ENCODE measurements around the gene EDAR. TPM values are rescaled to one million over a fixed set of nuclear protein-coding genes. Genes with fewer than 3 reads are reported as not detected.

The EDAR gene
- total RNA-seq, 4 donors from 2014 or later = not detected

- Histone ChIP-seq H3K4me1 (peaks cover 0 to 3% (median 0%) of the 10 kb centered on the region in 4 donors), H3K4me3 (no peak overlapping the region), H3K27ac (replicated peaks in 1 of 4) (no peak overlapping the region), H3K9me3 (no peaks in the 10 kb centered on the region), H3K36me3 (no peaks in the 10 kb centered on the region), H3K27me3 (no peaks in the 10 kb centered on the region)
- DNase-seq (ENCODE audit: extremely low spot score) = no peak
- intact Hi-C loops (cut with DNase I) = no loop called here
- 91% methylated on average over 14 of the region's 14 CpGs for WGBS
- TF ChIP-seq EP300 (IDR thresholded peaks at IDR 0.05) = no peak
- no peak for TF ChIP-seq POLR2AphosphoS5 (IDR thresholded peaks at IDR 0.05)
- TF ChIP-seq POLR2A (IDR thresholded peaks at IDR 0.05; ENCODE audit: low read depth) = no peak
- TF ChIP-seq, protein P1, sequence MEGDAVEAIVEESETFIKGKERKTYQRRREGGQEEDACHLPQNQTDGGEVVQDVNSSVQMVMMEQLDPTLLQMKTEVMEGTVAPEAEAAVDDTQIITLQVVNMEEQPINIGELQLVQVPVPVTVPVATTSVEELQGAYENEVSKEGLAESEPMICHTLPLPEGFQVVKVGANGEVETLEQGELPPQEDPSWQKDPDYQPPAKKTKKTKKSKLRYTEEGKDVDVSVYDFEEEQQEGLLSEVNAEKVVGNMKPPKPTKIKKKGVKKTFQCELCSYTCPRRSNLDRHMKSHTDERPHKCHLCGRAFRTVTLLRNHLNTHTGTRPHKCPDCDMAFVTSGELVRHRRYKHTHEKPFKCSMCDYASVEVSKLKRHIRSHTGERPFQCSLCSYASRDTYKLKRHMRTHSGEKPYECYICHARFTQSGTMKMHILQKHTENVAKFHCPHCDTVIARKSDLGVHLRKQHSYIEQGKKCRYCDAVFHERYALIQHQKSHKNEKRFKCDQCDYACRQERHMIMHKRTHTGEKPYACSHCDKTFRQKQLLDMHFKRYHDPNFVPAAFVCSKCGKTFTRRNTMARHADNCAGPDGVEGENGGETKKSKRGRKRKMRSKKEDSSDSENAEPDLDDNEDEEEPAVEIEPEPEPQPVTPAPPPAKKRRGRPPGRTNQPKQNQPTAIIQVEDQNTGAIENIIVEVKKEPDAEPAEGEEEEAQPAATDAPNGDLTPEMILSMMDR (IDR thresholded peaks at IDR 0.05) = no peak
Observed at GRCh38 chr2:108934583-108935245, 54.3 kb downstream of the EDAR start.

DNA sequence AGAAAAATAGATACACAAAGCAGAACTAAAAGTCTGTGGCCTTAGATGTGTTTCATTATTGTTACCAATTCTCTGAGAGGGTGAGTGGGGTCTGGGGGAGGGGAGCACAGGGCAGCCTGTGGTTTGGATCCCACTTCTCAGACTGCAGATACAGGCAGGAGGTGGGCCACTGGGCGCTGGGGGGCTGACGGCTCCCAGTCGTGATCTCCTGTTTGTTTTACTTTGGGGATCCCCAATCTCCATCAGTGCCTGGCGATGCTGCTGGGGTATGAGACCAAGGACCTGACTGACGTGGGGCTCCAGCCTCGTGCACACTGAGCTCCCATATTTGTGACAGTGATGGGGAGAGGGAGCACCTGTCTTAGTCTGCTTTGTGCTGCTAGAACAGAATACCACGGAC, 54.9 kb downstream of the EDAR start:
- no peak overlapping the region for H3K4me3 ChIP-seq
- no peaks in the 10 kb centered on the region for H3K9me3 ChIP-seq
- DNase-seq (ENCODE audit: extremely low spot score) = no peak
- 90% methylated on average over 6 of the region's 7 CpGs for WGBS
- no peak for TF ChIP-seq POLR2AphosphoS5 (IDR thresholded peaks at IDR 0.05)
- TF ChIP-seq, protein P1 (IDR thresholded peaks at IDR 0.05) = no peak
- TF ChIP-seq POLR2A (IDR thresholded peaks at IDR 0.05; ENCODE audit: low read depth) = no peak
- TF ChIP-seq EP300 (IDR thresholded peaks at IDR 0.05) = no peak
- no peak overlapping the region for H3K27ac ChIP-seq (replicated peaks in 1 of 4)
- no peaks in the 10 kb centered on the region for H3K27me3 ChIP-seq
- no peaks in the 10 kb centered on the region for H3K36me3 ChIP-seq
- intact Hi-C loops (cut with DNase I) = no loop called here
- H3K4me1 ChIP-seq = peaks cover 0 to 3% (median 0%) of the 10 kb centered on the region in 4 donors

- Histone ChIP-seq H3K27ac (replicated peaks in 1 of 4) (no peak overlapping the region), H3K9me3 (no peaks in the 10 kb centered on the region), H3K27me3 (no peaks in the 10 kb centered on the region), H3K36me3 (no peaks in the 10 kb centered on the region), H3K4me3 (no peak overlapping the region), H3K4me1 (peaks cover 0 to 3% (median 0%) of the 10 kb centered on the region in 4 donors)
- intact Hi-C loops (cut with DNase I) = no loop called here
- DNase-seq (ENCODE audit: extremely low spot score) = no peak
- no peak for TF ChIP-seq EP300 (IDR thresholded peaks at IDR 0.05)
- TF ChIP-seq, protein P1 (IDR thresholded peaks at IDR 0.05) = no peak
- no peak for TF ChIP-seq POLR2AphosphoS5 (IDR thresholded peaks at IDR 0.05)
- no peak for TF ChIP-seq POLR2A (IDR thresholded peaks at IDR 0.05; ENCODE audit: low read depth)
- 84% methylated on average over 11 of the region's 11 CpGs for WGBS
Observed at GRCh38 chr2:108933691-108934117, 55.3 kb downstream of the EDAR start.

GRCh38 chr2:108932736-108933332, 56.2 kb downstream of the EDAR start:
- H3K4me3 ChIP-seq = no peak overlapping the region
- intact Hi-C loops (cut with DNase I) = no loop called here
- H3K27me3 ChIP-seq = no peaks in the 10 kb centered on the region
- no peaks in the 10 kb centered on the region for H3K36me3 ChIP-seq
- TF ChIP-seq, protein P1 (IDR thresholded peaks at IDR 0.05) = no peak
- TF ChIP-seq EP300 (IDR thresholded peaks at IDR 0.05) = no peak
- peaks cover 0 to 3% (median 0%) of the 10 kb centered on the region in 4 donors for H3K4me1 ChIP-seq
- H3K9me3 ChIP-seq = no peaks in the 10 kb centered on the region
- H3K27ac ChIP-seq (replicated peaks in 1 of 4) = no peak overlapping the region
- DNase-seq (ENCODE audit: extremely low spot score) = no peak
- 69% methylated on average over 10 of the region's 10 CpGs for WGBS

All from esophagus muscularis mucosa (tissue), 4 donors.